Left forelimb (tissue), 1 donor: Measurements from ENCODE around the gene MICAL2.
"Not testable (repeated sequence)": the region's sequence is repeated elsewhere in the genome, so short reads cannot be mapped to it uniquely, and the experiment has no call there.

Experiments used
- DNase-seq: peaks from one replicate; pipeline ENCODE4 v3.0.0-alpha.2; 2018; ENCODE audit warnings: low spot score

MICAL2 gene

GRCh38 chr11:12135185-12135584, 24.8 kb downstream of the MICAL2 start:
- no peak for DNase-seq

- no peak for DNase-seq
Measured at GRCh38 chr11:12137005-12137690, 26.8 kb downstream of the MICAL2 start.

- no peak for DNase-seq
Measured at GRCh38 chr11:12137938-12138731, 27.7 kb downstream of the MICAL2 start.

GRCh38 chr11:12139144-12139881, 28.9 kb downstream of the MICAL2 start:
- no peak for DNase-seq

GRCh38 chr11:12140186-12140793, 29.9 kb downstream of the MICAL2 start:
- no peak for DNase-seq

DNA sequence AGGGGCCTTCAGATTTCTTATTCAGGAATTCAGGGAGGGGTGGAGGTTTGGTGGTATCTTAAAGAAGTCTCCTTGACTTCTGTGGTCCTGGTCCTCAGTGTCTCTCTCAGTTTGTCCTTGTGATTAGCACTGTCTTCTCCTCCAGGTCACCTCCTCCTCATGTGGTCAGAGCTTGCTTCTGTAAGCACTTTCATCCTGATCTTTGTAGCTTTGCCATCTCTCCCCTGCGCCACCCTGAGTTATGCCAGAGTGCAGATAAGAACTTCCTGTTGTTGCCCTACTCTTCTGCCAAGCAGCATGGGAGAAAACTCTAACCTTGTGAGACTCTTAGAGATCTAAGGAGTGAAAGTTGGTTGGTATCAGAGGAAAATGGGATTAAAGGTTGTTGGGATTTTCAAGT, 30.9 kb downstream of the MICAL2 start:
- DNase-seq: no peak

GRCh38 chr11:12142176-12142575, 31.8 kb downstream of the MICAL2 start:
- DNase-seq: no peak

GRCh38 chr11:12142909-12143308, 32.5 kb downstream of the MICAL2 start:
- no peak for DNase-seq

DNA sequence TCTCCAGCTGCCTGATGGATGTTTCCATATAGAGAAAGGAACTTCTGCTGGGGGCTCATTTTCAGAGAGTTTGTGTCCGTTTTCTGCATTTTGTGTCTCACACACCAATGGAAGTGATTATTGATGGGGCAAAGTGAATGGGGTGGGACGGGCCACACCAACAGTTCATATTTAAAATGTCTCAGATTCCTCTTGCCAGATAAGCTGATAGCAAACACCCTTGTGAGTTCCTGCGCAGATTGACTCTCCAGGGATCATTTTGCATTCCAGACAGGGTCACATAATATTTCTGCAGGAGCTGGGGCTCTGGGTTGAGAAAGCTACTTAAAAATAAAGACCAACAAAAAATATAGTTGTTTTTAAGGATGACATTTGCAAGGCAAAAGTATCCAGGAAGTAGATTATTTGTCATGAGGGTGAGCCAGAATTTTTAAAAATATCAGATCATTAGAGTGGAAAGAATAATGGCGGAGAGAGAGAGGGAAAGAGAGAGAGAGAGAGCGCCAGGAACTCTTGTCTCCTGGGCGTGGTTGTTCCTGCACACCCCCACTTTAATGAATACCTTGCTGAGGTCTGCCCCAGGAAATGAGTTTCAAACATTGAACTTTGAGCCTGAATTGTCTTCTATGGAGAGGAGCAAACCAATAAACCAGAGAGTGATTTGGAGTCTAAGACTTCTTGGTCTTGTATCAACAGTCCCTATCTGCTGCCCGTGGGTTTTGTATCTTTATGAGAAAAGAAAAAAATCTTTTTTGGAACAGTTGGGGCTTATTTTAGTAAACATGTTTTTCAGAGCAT, 33.3 kb downstream of the MICAL2 start:
- no peak for DNase-seq

DNA sequence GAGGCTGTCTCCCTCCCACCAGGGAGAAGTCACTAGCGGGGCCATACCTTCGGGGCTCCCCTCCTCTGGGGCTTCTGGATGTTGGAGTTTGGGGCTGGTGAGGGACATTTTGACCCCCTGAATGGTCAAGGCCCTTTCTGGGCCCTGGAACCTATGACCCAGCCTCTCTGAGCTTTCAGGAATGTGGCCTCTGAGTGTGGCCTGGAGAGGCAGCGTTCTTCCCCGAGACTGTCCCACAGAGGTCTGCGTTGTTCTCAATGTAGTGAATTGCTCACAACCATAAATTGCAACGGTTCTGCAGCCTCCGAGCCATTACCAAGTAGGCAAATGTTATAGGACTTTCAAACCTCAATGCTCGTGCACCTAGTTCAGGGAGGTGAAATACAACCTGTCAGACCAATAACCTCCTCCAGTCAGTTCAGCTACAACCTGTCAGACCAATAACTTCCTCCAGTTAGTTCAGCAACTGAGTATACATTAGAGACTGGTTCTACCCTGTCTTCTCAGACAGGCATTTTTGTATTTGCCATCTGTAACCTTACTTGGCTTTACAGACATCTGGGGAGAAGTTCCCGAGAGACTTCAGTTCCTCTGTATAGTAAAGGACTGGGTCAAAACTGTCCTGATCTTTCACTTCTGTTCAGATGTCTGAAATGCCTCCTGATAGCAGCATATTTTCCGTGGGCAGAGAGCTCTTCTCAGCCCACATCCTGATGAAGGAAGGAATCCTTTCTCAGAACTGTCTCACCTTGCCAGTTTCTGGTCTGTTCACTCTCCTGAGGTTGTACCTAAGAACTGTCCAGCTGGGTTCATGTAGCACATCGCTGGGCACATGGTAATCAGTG, 34.2 kb downstream of the MICAL2 start:
- DNase-seq: no peak

GRCh38 chr11:12146678-12147077, 36.3 kb downstream of the MICAL2 start:
- DNase-seq: not testable (repeated sequence)

DNA sequence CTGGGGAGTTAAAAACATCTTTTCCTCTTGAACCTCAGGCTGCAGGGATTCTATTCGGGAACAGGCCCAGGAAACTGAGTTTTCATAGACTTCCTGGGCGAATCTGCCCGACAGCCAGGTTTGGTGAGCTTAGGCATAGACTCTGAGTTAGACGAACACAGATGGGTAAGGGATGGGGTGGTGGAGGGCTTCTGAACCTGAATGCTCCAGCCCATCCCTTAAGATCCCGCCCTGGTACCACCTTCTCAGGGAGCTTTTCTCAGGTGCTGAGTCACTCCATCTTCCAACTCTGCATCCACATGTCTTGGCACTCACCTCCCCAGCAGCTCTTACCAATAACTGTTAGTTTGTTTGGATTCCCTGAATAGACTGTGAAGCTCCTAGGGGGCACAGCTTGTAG, 37.4 kb downstream of the MICAL2 start:
- DNase-seq: no peak

GRCh38 chr11:12148466-12148865, 38.1 kb downstream of the MICAL2 start:
- no peak for DNase-seq

DNA sequence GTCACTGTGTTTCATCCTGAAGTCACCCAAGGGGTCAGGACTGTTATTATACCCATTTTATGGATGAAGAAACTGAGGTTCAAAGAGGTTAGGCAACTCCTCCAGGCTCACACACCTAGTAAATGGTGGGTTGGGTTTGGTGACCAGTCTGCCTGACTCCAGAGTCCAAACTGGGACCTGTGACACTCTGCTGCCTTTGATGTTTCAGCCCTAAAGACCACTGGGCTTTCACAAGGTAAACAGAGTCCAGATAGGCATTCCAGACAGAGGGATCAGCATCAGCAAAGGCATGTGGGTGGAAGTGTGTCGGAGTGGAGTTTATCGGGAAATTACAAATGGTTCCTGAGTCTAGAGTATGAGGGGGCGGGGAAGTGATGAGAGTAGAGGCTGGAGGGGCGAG, 38.5 kb downstream of the MICAL2 start:
- DNase-seq: no peak

DNA sequence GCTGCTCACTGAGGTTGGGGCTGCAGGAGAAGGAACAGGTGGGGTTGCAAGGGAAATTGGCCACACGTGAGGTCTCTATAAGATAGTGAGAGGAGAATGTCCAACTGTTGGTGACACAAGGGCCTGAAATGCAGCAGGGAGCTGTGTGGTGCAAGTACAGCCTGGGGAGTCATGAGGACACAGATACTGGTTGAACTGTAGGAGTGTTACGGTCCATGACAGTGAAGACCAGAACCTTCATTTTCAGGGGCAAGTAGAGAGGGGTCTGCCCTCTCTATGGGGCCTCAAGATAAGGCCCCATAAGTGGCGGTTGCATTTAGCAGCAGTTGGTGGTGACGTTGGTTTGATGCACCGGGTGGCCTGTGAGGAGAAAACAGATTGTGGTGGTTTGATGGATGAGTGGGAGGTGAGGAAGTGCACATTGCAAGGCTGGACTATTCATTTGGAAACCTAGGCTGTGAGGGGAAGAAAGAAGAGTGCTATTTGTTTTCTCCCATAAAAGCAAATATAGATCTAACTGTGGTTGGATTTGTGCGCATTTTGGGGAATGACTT, 39.4 kb downstream of the MICAL2 start:
- DNase-seq: no peak

DNA sequence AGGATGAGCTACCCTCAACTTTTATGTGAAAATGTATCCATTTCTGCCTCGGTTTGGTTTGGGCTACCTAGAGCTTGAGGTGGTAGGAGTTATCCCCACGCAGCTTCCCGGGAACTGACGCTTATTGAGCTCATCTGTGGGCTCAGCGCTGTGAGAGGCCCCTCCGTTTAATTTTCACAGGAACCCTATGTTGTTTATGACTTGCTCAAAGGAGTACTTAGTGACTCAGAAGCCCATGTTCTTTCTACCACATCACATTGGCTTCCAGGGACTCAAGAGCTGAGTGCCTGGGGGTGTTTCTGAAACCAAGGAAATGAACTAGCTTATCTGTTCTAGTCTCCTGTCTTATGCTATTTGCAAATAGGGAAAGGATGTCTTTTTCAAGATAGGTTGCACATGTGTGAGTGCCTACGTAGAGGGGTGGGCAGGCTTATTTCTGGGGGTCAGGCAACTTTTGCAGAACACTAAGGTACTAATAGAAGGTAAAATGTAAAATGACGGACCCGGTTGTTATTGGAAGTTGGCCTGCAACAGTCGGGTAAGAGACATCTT, 40.5 kb downstream of the MICAL2 start:
- no peak for DNase-seq

- DNase-seq: no peak
Measured at GRCh38 chr11:12152321-12152720, 41.9 kb downstream of the MICAL2 start.

DNA sequence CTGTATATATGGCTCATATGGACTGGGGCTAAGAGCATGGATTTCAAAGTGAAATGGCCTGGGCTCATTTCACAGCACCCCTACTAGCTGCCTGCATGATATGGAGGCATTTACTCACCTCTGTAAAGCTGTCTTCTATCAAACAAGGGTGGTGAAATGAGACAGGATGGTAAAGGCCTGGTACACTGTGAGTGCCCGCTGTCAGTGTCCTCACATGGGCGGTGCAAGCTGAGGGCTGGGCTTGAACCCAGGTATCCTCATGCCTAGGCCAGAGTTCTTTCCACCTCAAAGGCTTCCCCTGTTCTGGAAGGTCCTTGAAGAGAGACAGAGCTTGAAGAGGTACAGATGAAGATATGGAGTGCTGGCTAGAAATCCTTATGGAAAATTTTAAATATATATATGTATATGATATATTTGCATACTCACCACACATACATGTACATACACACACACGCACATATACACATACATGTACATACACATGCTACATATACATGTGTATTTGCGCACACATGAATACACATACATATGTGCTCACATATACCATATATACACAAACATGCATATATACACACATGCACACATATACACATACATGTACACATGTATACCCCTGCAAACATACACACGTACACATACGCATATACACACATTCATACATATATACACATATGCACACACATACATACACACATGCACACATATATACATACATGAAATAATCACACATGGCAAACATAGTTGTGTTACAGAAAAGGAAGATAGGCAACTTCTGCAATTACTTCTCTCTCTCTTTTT, 44.7 kb downstream of the MICAL2 start:
- DNase-seq: no peak

DNA sequence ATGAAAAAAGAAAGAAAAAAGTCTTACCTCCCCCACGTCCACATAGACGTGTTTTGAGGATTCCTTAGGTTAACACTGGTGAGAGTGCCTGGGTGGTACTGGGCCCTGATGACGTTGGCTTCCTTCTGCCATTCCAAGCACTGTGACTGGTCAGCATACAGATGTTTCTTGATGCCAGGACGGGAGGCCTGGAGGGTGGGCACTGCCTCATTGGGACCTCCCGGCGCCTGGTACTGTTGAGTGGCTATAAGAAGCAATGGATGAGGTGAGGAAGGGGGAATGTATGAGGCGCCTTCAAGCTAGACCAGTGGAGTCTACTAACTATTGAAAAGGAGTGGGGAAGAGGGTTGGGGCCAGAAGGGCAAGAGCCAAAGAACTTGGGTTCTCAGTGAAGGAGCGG, 45.3 kb downstream of the MICAL2 start:
- DNase-seq: no peak
